GM19238 (cell line): Measurements from ENCODE around the gene PHLPP1.

ENCODE experiments used
- DNase-seq: peaks from one replicate; pipeline ENCODE4 v3.0.0; 2011; ENCODE audit warnings: low spot score; ENCODE audit not compliant: insufficient read length

The PHLPP1 gene

GRCh38 chr18:62844850-62845643 lies 129.7 kb downstream of the PHLPP1 start:
- DNase-seq: no peak

- DNase-seq: no peak
These were observed 131.0 kb downstream of the PHLPP1 start for GRCh38 chr18:62846313-62846712.

- DNase-seq: no peak
These were observed 131.7 kb downstream of the PHLPP1 start for GRCh38 chr18:62847081-62847480.

GRCh38 chr18:62848946-62849345 lies 133.6 kb downstream of the PHLPP1 start:
- no peak for DNase-seq

GRCh38 chr18:62850619-62851306 lies 135.4 kb downstream of the PHLPP1 start:
- DNase-seq: no peak

GRCh38 chr18:62852851-62853250 lies 137.5 kb downstream of the PHLPP1 start:
- no peak for DNase-seq

- DNase-seq: no peak
These were observed 141.0 kb downstream of the PHLPP1 start for GRCh38 chr18:62856294-62856693.

- DNase-seq: no peak
These were observed 142.1 kb downstream of the PHLPP1 start for GRCh38 chr18:62857263-62857976.

- DNase-seq: no peak
These were observed 144.7 kb downstream of the PHLPP1 start for GRCh38 chr18:62860062-62860461.

GRCh38 chr18:62862466-62862865 lies 147.1 kb downstream of the PHLPP1 start:
- no peak for DNase-seq

GRCh38 chr18:62863579-62864001 lies 148.2 kb downstream of the PHLPP1 start:
- DNase-seq: no peak

- DNase-seq: no peak
These were observed 150.2 kb downstream of the PHLPP1 start for GRCh38 chr18:62865498-62865897.

GRCh38 chr18:62867534-62867933 lies 152.2 kb downstream of the PHLPP1 start:
- no peak for DNase-seq

GRCh38 chr18:62868645-62869044 lies 153.3 kb downstream of the PHLPP1 start:
- DNase-seq: no peak

GRCh38 chr18:62870643-62871042 lies 155.3 kb downstream of the PHLPP1 start:
- DNase-seq: no peak

GRCh38 chr18:62875323-62875722 lies 160.0 kb downstream of the PHLPP1 start:
- no peak for DNase-seq

GRCh38 chr18:62876111-62876510 lies 160.8 kb downstream of the PHLPP1 start:
- DNase-seq: no peak

GRCh38 chr18:62876828-62877227 lies 161.5 kb downstream of the PHLPP1 start:
- no peak for DNase-seq

GRCh38 chr18:62877411-62878221 lies 162.3 kb downstream of the PHLPP1 start:
- no peak for DNase-seq

- DNase-seq: no peak
These were observed 163.0 kb downstream of the PHLPP1 start for GRCh38 chr18:62878305-62878704.

- DNase-seq: no peak
These were observed 164.7 kb downstream of the PHLPP1 start for GRCh38 chr18:62880034-62880433.
